DOHH2 (cell line): Measurements from ENCODE around the gene CBL.

Experiments used
- H3F3A ChIP-seq: fragments of 200-600 bp; sonication (generic), shearing (Covaris generic); 2 replicates; pipeline ENCODE4 v1.6.0; 2016; ENCODE audit warnings: antibody characterized with exemption, mild to moderate bottlenecking; ENCODE audit not compliant: control insufficient read depth, insufficient read depth
- H3K27ac ChIP-seq: fragments of 200-600 bp; sonication (generic); 2 replicates; pipeline ENCODE4 v1.5.1; 2014; ENCODE audit warnings: low read depth, mild to moderate bottlenecking, low read length, moderate library complexity
- H3K27me3 ChIP-seq: fragments of 200-600 bp; sonication (generic); 2 replicates; pipeline ENCODE4 v1.6.1; 2014; ENCODE audit warnings: mild to moderate bottlenecking, low read length, mixed read lengths; ENCODE audit not compliant: control insufficient read depth
- H3K36me3 ChIP-seq: fragments of 200-600 bp; sonication (generic); 2 replicates; pipeline ENCODE4 v1.6.1; 2014; ENCODE audit warnings: mild to moderate bottlenecking, low read length, moderate library complexity, mixed read lengths; ENCODE audit not compliant: control insufficient read depth
- H3K4me1 ChIP-seq: fragments of 200-600 bp; sonication (generic); 2 replicates; pipeline ENCODE4 v1.6.1; 2014; ENCODE audit warnings: mild to moderate bottlenecking, low read length, mixed read lengths; ENCODE audit not compliant: control insufficient read depth
- H3K4me2 ChIP-seq: fragments of 200-600 bp; sonication (generic); 2 replicates; pipeline ENCODE4 v1.6.0; 2014; ENCODE audit warnings: mild to moderate bottlenecking, low read length, moderate library complexity
- H3K4me3 ChIP-seq: fragments of 200-600 bp; sonication (generic); 2 replicates; pipeline ENCODE4 v1.5.1; 2014; ENCODE audit warnings: mild to moderate bottlenecking, low read length, mixed read lengths
- H3K79me2 ChIP-seq: fragments of 200-600 bp; sonication (generic); 2 replicates; pipeline ENCODE4 v1.6.1; 2014; ENCODE audit warnings: mild to moderate bottlenecking, low read length, mixed read lengths; ENCODE audit not compliant: control insufficient read depth
- H3K9me2 ChIP-seq: fragments of 200-600 bp; sonication (generic); replicated peaks from 2 replicates; pipeline ENCODE4 v1.6.1; 2014; ENCODE audit warnings: mild to moderate bottlenecking, low read length, mixed read lengths; ENCODE audit not compliant: control insufficient read depth
- H3K9me3 ChIP-seq: fragments of 200-600 bp; sonication (generic); 2 replicates; pipeline ENCODE4 v1.6.1; 2014; ENCODE audit warnings: antibody characterized with exemption, low read length, mixed read lengths; ENCODE audit not compliant: control insufficient read depth, insufficient read depth
- H4K20me1 ChIP-seq: fragments of 200-600 bp; sonication (generic); 2 replicates; pipeline ENCODE4 v1.6.0; 2014; ENCODE audit warnings: low read depth, mild to moderate bottlenecking, antibody characterized with exemption, low read length, moderate library complexity; ENCODE audit not compliant: control insufficient read depth, insufficient read depth
- CTCF ChIP-seq: fragments of 200-600 bp; sonication (generic); IDR thresholded peaks from one replicate; pipeline ENCODE4 v1.5.1; 2014; ENCODE audit warnings: antibody characterized with exemption, mild to moderate bottlenecking, low read depth, low read length; ENCODE audit not compliant: poor library complexity, severe bottlenecking
- EZH2phosphoT487 ChIP-seq: fragments of 200-600 bp; sonication (generic); IDR thresholded peaks from 2 replicates; pipeline ENCODE4 v1.6.1; 2017; ENCODE audit warnings: borderline replicate concordance, mild to moderate bottlenecking, antibody characterized with exemption, low read length, moderate library complexity, mixed read lengths

Gene CBL

GRCh38 chr11:119236891-119237290, 30.8 kb downstream of the CBL start:
- Histone ChIP-seq H3K4me2 (no peak overlapping the region), H3K4me1 (peaks cover 43% of the 10 kb centered on the region), H3K36me3 (peaks cover 57% of the 10 kb centered on the region), H4K20me1 (no peaks in the 10 kb centered on the region), H3K9me3 (no peaks in the 10 kb centered on the region), H3K9me2 (no peaks in the 10 kb centered on the region), H3F3A (0 out of 2 replicates have a peak, but pooled peaks cover 4% of the 10 kb centered on the region), H3K27me3 (no peaks in the 10 kb centered on the region), H3K27ac (no peak overlapping the region), H3K4me3 (no peak overlapping the region), H3K79me2 (peaks cover 52% of the 10 kb centered on the region)
- TF ChIP-seq EZH2phosphoT487 (no peak), CTCF (no peak)

GRCh38 chr11:119237515-119237914, 31.4 kb downstream of the CBL start:
- TF ChIP-seq EZH2phosphoT487 (no peak), CTCF (no peak)
- no peaks in the 10 kb centered on the region for H4K20me1 ChIP-seq
- no peaks in the 10 kb centered on the region for H3K9me3 ChIP-seq
- peaks cover 50% of the 10 kb centered on the region for H3K79me2 ChIP-seq
- H3F3A ChIP-seq = no peaks in the 10 kb centered on the region
- peaks cover 43% of the 10 kb centered on the region for H3K4me1 ChIP-seq
- H3K4me3 ChIP-seq = no peak overlapping the region
- no peaks in the 10 kb centered on the region for H3K9me2 ChIP-seq
- peak overlapping the region; percentile 3; the same call in 1 of the 2 replicates for H3K4me2 ChIP-seq
- H3K36me3 ChIP-seq = peaks cover 53% of the 10 kb centered on the region
- no peaks in the 10 kb centered on the region for H3K27me3 ChIP-seq
- H3K27ac ChIP-seq = no peak overlapping the region

- Histone ChIP-seq H3K36me3 (peaks cover 11% of the 10 kb centered on the region; the same call in 1 of the 2 replicates), H3K9me3 (no peaks in the 10 kb centered on the region), H3F3A (no peaks in the 10 kb centered on the region), H3K27ac (peak overlapping the region; percentile 5; the same call in 1 of the 2 replicates), H3K4me3 (peak overlapping the region; percentile 4; the same call in 1 of the 2 replicates), H3K79me2 (peaks cover 34% of the 10 kb centered on the region), H3K9me2 (no peaks in the 10 kb centered on the region), H4K20me1 (no peaks in the 10 kb centered on the region), H3K4me1 (peaks cover 35% of the 10 kb centered on the region), H3K27me3 (no peaks in the 10 kb centered on the region), H3K4me2 (peak overlapping the region; percentile 43)
- TF ChIP-seq EZH2phosphoT487 (no peak), CTCF (no peak)
These were observed 42.9 kb downstream of the CBL start for GRCh38 chr11:119248750-119249670.
